CD4-positive, alpha-beta T cell (primary cell): ENCODE results near the gene PDE8A. TPM values are rescaled to one million over a fixed set of nuclear protein-coding genes. Genes with fewer than 3 reads are reported as not detected.

Experiments
- ATAC-seq: fragments of 200-7000 bp; cut with Tn5 transposase; one replicate; pipeline ENCODE4 v1.10.0; 2022; ENCODE audit warnings: mild to moderate bottlenecking; ENCODE audit not compliant: poor library complexity
- CTCF ChIA-PET: fragments of 350-600 bp; sonication (Branson Sonifier 250); formaldehyde crosslinking; loops from one replicate; lab custom pipeline; 2021; ENCODE audit warnings: antibody characterized with exemption, inconsistent platforms; lab: Charles Lee
- POLR2A ChIA-PET: fragments of 350-600 bp; sonication (Branson Sonifier 250); formaldehyde crosslinking; loops from one replicate; lab custom pipeline; 2021; ENCODE audit warnings: antibody characterized with exemption, inconsistent platforms; lab: Charles Lee
- DNase-seq, 14 experiments: peaks; one replicate each; pipeline ENCODE4 v3.0.0-alpha.2; 2013 to 2020; ENCODE audit warnings: mixed read lengths in 2 of 14
- H3K27ac ChIP-seq, 2 donors: one replicate each; pipeline versions ENCODE4 v1.5.1 to v1.7.0; 2013; ENCODE audit warnings: low read length in 2 of 2, low read depth in 1 of 2, mild to moderate bottlenecking in 1 of 2
- H3K27me3 ChIP-seq, 2 experiments: 1 replicate in 1 of 2; 2 replicates in 1 of 2; pipeline versions ENCODE4 v1.6.1 to v1.7.0; 2013; ENCODE audit warnings: low read length in 2 of 2, control low read depth in 1 of 2, mild to moderate bottlenecking in 1 of 2, moderate library complexity in 1 of 2; ENCODE audit not compliant: insufficient read depth in 2 of 2, control insufficient read depth in 1 of 2
- H3K36me3 ChIP-seq: one replicate; pipeline ENCODE4 v1.6.1; 2013; ENCODE audit warnings: low read length, control low read depth; ENCODE audit not compliant: insufficient read depth
- H3K4me1 ChIP-seq: one replicate; pipeline ENCODE4 v1.6.1; 2013; ENCODE audit warnings: low read length, control low read depth; ENCODE audit not compliant: insufficient read depth
- H3K4me3 ChIP-seq: one replicate; pipeline ENCODE4 v1.5.1; 2013; ENCODE audit warnings: mild to moderate bottlenecking, low read length, moderate library complexity
- H3K9me3 ChIP-seq, 2 experiments: 1 replicate in 1 of 2; 2 replicates in 1 of 2; pipeline versions ENCODE4 v1.6.1 to v1.7.0; 2013; ENCODE audit warnings: low read length in 2 of 2, mild to moderate bottlenecking in 2 of 2, control low read depth in 1 of 2, moderate library complexity in 1 of 2; ENCODE audit not compliant: control insufficient read depth in 1 of 2, insufficient read depth in 1 of 2
- H3K27ac Mint-ChIP-seq: one replicate; pipeline ENCODE4 v1.8.0; 2020; ENCODE audit warnings: mixed read lengths
- H3K27me3 Mint-ChIP-seq: one replicate; pipeline ENCODE4 v1.8.0; 2021; ENCODE audit warnings: mixed read lengths
- H3K36me3 Mint-ChIP-seq: one replicate; pipeline ENCODE4 v1.8.0; 2021; ENCODE audit warnings: low read depth, mixed read lengths
- H3K4me1 Mint-ChIP-seq: one replicate; pipeline ENCODE4 v1.8.0; 2021; ENCODE audit warnings: low read depth, mixed read lengths
- H3K4me3 Mint-ChIP-seq: one replicate; pipeline ENCODE4 v1.8.0; 2020; ENCODE audit warnings: mild to moderate bottlenecking, mixed read lengths
- H3K9me3 Mint-ChIP-seq: one replicate; pipeline ENCODE4 v1.8.0; 2020; ENCODE audit warnings: mixed read lengths
- intact Hi-C, 2 experiments: fragments of 100-400 bp; cut with DNase I in 1 of 2; cut with micrococcal nuclease in 1 of 2; formaldehyde crosslinking; loops; one replicate each; pipeline versions ENCODE4 v1.15.1 to v1.9.0; 2023 to 2025; cut with DNase I, micrococcal nuclease
- total RNA-seq, 174 experiments: library from RNA in 2 of 174; stranded (reverse) in 2 of 174; gene quantifications; one replicate each; pipeline ENCODE4 v1.2.3 and lab custom pipeline; 2021 to 2026
- TF ChIP-seq, protein P1 (sequence below): fragments of 200-600 bp; IDR thresholded peaks from one replicate; pipeline ENCODE4 v1.8.0; 2022; ENCODE audit warnings: antibody characterized with exemption, mild to moderate bottlenecking

Gene PDE8A
- total RNA-seq, 2 experiments from 2014 or later = 29.8 to 34.3 TPM

DNA sequence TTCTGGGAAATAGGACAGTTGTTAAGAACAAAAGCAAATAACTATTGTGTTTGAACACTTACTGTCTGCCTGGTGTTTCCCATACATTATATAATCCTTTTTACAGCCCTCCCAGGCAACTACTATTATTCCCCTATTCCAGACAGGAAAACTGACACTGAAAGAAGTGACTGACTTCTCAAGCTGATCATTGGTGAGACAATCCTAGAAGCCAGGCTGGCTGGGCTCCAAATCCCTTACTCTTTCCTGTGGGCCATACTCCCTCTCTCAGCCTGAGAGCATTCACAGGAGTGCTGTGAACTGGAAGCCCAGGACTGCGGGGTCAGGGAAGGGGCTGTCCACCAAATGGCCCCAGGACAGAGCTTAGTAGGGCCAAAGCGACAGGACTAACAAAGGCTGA is 39.2 kb upstream of the PDE8A start:
- H3K4me3 Mint-ChIP-seq = no peak overlapping the region
- Histone ChIP-seq H3K4me3 (no peak overlapping the region), H3K9me3 (peaks cover 0 to 12% of the 10 kb centered on the region in 2 experiments), H3K4me1 (no peaks in the 10 kb centered on the region), H3K27ac (no peak overlapping the region), H3K36me3 (no peaks in the 10 kb centered on the region), H3K27me3 (peaks cover 0 to 2% of the 10 kb centered on the region in 2 experiments)
- no peaks in the 10 kb centered on the region for H3K4me1 Mint-ChIP-seq
- H3K9me3 Mint-ChIP-seq = no peaks in the 10 kb centered on the region
- ChIA-PET POLR2A (no interaction called here), CTCF (no interaction called here)
- no peak for ATAC-seq
- H3K36me3 Mint-ChIP-seq = no peaks in the 10 kb centered on the region
- no peaks in the 10 kb centered on the region for H3K27me3 Mint-ChIP-seq
- TF ChIP-seq, protein P1, sequence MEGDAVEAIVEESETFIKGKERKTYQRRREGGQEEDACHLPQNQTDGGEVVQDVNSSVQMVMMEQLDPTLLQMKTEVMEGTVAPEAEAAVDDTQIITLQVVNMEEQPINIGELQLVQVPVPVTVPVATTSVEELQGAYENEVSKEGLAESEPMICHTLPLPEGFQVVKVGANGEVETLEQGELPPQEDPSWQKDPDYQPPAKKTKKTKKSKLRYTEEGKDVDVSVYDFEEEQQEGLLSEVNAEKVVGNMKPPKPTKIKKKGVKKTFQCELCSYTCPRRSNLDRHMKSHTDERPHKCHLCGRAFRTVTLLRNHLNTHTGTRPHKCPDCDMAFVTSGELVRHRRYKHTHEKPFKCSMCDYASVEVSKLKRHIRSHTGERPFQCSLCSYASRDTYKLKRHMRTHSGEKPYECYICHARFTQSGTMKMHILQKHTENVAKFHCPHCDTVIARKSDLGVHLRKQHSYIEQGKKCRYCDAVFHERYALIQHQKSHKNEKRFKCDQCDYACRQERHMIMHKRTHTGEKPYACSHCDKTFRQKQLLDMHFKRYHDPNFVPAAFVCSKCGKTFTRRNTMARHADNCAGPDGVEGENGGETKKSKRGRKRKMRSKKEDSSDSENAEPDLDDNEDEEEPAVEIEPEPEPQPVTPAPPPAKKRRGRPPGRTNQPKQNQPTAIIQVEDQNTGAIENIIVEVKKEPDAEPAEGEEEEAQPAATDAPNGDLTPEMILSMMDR = no peak
- no peak overlapping the region for H3K27ac Mint-ChIP-seq
- intact Hi-C loops = no loop called here
- no peak for DNase-seq

DNA sequence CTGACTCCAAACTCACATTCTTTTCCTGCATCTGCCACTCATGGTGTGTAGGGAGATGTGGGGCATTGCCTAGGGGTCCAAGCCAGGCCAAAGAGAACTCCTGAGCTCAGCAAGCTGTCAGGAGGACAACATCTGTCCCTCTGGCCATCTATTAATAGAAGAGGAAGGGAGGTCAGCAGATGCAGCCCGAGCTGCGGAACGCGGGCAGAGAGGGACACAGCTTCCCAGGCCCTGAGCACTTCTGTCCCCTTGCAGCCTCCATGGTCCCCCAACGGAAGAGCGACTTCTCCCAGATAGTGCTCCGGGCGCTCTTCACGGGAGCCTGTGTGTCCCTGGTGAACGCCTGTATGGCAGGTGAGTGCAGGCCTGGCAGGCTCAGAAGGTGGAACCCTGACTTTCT is 37.3 kb upstream of the PDE8A start:
- Mint-ChIP-seq H3K27me3 (no peaks in the 10 kb centered on the region), H3K36me3 (no peaks in the 10 kb centered on the region), H3K27ac (no peak overlapping the region), H3K9me3 (no peaks in the 10 kb centered on the region), H3K4me3 (no peak overlapping the region), H3K4me1 (no peaks in the 10 kb centered on the region)
- H3K27ac ChIP-seq = no peak overlapping the region
- ATAC-seq = no peak
- TF ChIP-seq, protein P1 = no peak
- H3K9me3 ChIP-seq = peaks cover 0 to 12% of the 10 kb centered on the region in 2 experiments
- no peak for DNase-seq
- intact Hi-C loops = no loop called here
- no peak overlapping the region for H3K4me3 ChIP-seq
- no peaks in the 10 kb centered on the region for H3K36me3 ChIP-seq
- no peaks in the 10 kb centered on the region for H3K27me3 ChIP-seq
- POLR2A ChIA-PET = no interaction called here
- CTCF ChIA-PET = interaction anchor here (0.7 kb wide), 1 partner anchor 16 kb away, joined by 3 read pairs; no protein-coding TSS in a partner anchor
- H3K4me1 ChIP-seq = no peaks in the 10 kb centered on the region

DNA sequence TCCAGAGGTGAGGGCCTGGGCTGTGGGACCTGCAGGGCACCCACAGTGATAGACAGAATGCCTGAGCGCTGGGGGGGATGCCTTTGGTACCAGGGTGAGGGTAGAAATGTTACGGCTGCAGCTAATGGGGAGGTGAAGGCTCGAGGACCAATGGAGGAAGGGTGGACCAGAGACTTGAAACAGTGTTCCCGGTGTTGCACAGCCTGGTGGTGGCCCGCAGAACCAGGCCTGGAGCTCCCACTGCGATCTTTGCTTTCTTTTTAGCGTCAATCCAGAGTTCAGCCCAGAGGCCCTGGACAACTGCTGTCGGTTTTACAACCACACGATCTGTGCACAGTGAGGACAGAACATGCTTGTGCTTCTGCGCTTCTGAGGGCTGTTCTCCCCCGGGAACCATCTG is 36.8 kb upstream of the PDE8A start:
- Histone ChIP-seq H3K27me3 (no peaks in the 10 kb centered on the region), H3K9me3 (peaks cover 0 to 12% of the 10 kb centered on the region in 2 experiments), H3K27ac (no peak overlapping the region), H3K36me3 (no peaks in the 10 kb centered on the region), H3K4me1 (no peaks in the 10 kb centered on the region), H3K4me3 (no peak overlapping the region)
- Mint-ChIP-seq H3K27ac (no peak overlapping the region), H3K4me1 (no peaks in the 10 kb centered on the region), H3K36me3 (no peaks in the 10 kb centered on the region), H3K9me3 (no peaks in the 10 kb centered on the region), H3K27me3 (no peaks in the 10 kb centered on the region), H3K4me3 (no peak overlapping the region)
- intact Hi-C loops = no loop called here
- no peak for DNase-seq
- ChIA-PET CTCF (interaction anchor here (0.7 kb wide), 1 partner anchor 17 kb away, joined by 3 read pairs; no protein-coding TSS in a partner anchor), POLR2A (no interaction called here)
- no peak for ATAC-seq
- TF ChIP-seq, protein P1 = no peak
